AG04450 (cell line): ENCODE results near the gene SRRT. TPM values are rescaled to one million over a fixed set of nuclear protein-coding genes. Genes with fewer than 3 reads are reported as not detected.

Experiments used
- CTCF ChIA-PET: fragments of 300-600, 350-600 bp; formaldehyde crosslinking; extraction: SDS; loops from one replicate; lab custom pipeline; 2022; ENCODE audit warnings: antibody characterized with exemption, inconsistent platforms; lab: Charles Lee
- POLR2A ChIA-PET: fragments of 350-600 bp; formaldehyde crosslinking; extraction: SDS; loops from one replicate; lab custom pipeline; 2021; ENCODE audit warnings: antibody characterized with exemption, inconsistent platforms; lab: Yijun Ruan, JAX
- DNase-seq: peaks from one replicate; pipeline ENCODE4 v3.0.0-alpha.2; 2011; ENCODE audit warnings: low read depth, low spot score
- H3K27ac ChIP-seq: one replicate; pipeline ENCODE4 v1.5.1; 2012; ENCODE audit warnings: low read depth, low read length, control low read depth
- H3K27me3 ChIP-seq: one replicate; pipeline ENCODE4 v1.6.0; 2012; ENCODE audit warnings: low read length; ENCODE audit not compliant: control insufficient read depth, insufficient read depth
- H3K4me3 ChIP-seq: 2 replicates; pipeline ENCODE4 v1.5.1; 2011; ENCODE audit warnings: mild to moderate bottlenecking, low read depth, low read length, control low read depth
- H3K9me3 ChIP-seq: 2 replicates; pipeline ENCODE4 v1.5.1; 2012; ENCODE audit warnings: low read length; ENCODE audit not compliant: control insufficient read depth, insufficient read depth
- CTCF ChIP-seq: IDR thresholded peaks from 2 replicates; pipeline ENCODE4 v1.5.1; 2011; ENCODE audit warnings: low read depth, low read length, control low read depth, inconsistent platforms
- polyA plus RNA-seq: library from polyadenylated mRNA; depleted of rRNA; stranded (reverse); fragments of >200 nt; gene quantifications from 2 replicates; pipeline ENCODE4 v1.2.3, GENCODE V29; 2011

Gene SRRT
- polyA plus RNA-seq, 1 experiment = 42.4 TPM

- CTCF ChIA-PET = interaction anchor here (0.8 to 1.0 kb wide), 4 partner anchors 167 to 190 kb away, joined by 3 to 10 read pairs (median 4); no protein-coding TSS in a partner anchor
- Histone ChIP-seq H3K9me3 (peaks cover 4% of the 10 kb centered on the region; the same call in 1 of the 2 replicates), H3K27me3 (peaks cover 16% of the 10 kb centered on the region), H3K4me3 (no peak overlapping the region), H3K27ac (no peak overlapping the region)
- no peak for DNase-seq
- POLR2A ChIA-PET = no interaction called here
- no peak for TF ChIP-seq CTCF
These were observed 16.8 kb downstream of the SRRT start for GRCh38 chr7:100891568-100892247.

GRCh38 chr7:100892364-100893317, 17.7 kb downstream of the SRRT start:
- no peak overlapping the region for H3K27ac ChIP-seq
- ChIA-PET POLR2A (no interaction called here), CTCF (no interaction called here)
- DNase-seq = no peak
- H3K27me3 ChIP-seq = peaks cover 21% of the 10 kb centered on the region
- H3K9me3 ChIP-seq = no peaks in the 10 kb centered on the region; the same call in 1 of the 2 replicates
- no peak overlapping the region for H3K4me3 ChIP-seq
- TF ChIP-seq CTCF = no peak

GRCh38 chr7:100893318-100893895, 18.5 kb downstream of the SRRT start:
- H3K9me3 ChIP-seq = no peaks in the 10 kb centered on the region; the same call in 1 of the 2 replicates
- H3K4me3 ChIP-seq = no peak overlapping the region
- ChIA-PET POLR2A (no interaction called here), CTCF (interaction anchor here (0.6 to 1.1 kb wide), 2 partner anchors 184 to 351 kb away, joined by 3 to 6 read pairs; no protein-coding TSS in a partner anchor)
- peaks cover 26% of the 10 kb centered on the region for H3K27me3 ChIP-seq
- H3K27ac ChIP-seq = no peak overlapping the region
- no peak for TF ChIP-seq CTCF
- no peak for DNase-seq

- TF ChIP-seq CTCF = no peak
- no peak for DNase-seq
- peaks cover 26% of the 10 kb centered on the region for H3K27me3 ChIP-seq
- no peaks in the 10 kb centered on the region; the same call in 1 of the 2 replicates for H3K9me3 ChIP-seq
- ChIA-PET POLR2A (no interaction called here), CTCF (interaction anchor here (0.6 to 1.6 kb wide), 9 partner anchors 11 to 388 kb away, joined by 3 to 7 read pairs (median 3); no protein-coding TSS in a partner anchor)
- H3K4me3 ChIP-seq = no peak overlapping the region
- H3K27ac ChIP-seq = no peak overlapping the region
These were observed 19.2 kb downstream of the SRRT start for GRCh38 chr7:100893910-100894721.
